HG02943 (cell line): ENCODE measurements around the gene TPRG1.

Experiments used
- ATAC-seq: cut with Tn5 transposase; IDR thresholded peaks from one replicate; pipeline ENCODE4 v1.9.1; 2021; ENCODE audit warnings: mild to moderate bottlenecking, low read depth, moderate library complexity; ENCODE audit not compliant: unreplicated experiment

Gene TPRG1

DNA sequence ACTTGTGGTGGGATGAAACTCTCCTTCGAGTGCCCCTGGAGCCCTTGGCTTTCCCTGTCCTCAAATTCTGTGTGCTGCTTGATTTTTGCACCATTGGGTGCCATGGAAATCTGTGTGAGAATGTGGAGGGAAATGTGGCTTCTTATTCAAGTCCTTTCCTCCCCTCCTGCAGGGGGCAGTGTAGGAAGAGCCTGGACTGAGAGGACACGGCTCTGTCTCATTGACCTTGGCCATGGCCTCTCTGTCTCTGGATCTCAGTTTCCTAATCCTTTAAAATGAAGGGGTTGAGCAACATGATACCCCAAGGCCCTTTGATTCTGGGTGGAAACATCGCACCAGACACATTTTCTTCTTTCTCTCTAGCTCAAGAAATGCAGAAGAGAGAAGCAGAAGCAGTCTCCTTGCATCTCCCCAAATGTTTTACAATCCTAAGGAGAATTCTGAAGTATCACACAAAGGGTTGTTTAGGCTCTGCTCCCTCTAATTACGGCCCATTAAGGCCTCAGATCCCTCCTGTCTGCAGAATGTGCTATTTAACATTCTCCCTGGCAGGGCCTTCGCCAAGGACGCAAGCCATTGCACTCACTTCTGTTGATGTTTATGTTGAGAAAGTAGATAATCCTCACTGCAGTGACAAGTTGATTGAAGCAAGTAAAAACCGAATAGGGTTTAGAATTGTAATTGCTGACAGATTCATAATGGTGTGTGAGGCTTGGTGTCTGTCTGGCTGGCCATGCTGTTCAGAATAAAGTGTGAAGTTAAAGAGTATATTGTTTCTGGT, 169.1 kb downstream of the TPRG1 start:
- ATAC-seq, result no peak

DNA sequence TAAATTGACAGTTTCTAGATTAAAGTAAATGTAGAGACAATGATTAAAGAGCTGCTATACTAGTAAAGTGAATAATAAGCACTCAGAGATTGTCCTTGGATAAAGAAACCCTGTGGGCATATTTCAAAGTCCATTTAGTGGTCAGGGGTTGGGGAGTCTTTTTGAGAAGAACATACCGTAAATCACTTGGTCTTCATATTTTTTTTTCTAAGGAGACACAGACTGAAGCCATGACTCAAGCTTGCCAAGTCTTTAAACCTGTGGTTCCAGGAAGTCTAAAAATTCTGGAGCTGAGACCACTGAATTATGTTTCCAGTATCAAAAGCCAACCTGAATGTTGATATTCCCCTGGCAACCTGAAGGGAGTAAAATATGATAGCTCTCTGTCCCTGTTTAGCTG, 171.0 kb downstream of the TPRG1 start:
- no peak for ATAC-seq

GRCh38 chr3:189344996-189345395, 173.2 kb downstream of the TPRG1 start:
- ATAC-seq, result no peak

GRCh38 chr3:189349772-189350171, 178.0 kb downstream of the TPRG1 start:
- ATAC-seq, result no peak

DNA sequence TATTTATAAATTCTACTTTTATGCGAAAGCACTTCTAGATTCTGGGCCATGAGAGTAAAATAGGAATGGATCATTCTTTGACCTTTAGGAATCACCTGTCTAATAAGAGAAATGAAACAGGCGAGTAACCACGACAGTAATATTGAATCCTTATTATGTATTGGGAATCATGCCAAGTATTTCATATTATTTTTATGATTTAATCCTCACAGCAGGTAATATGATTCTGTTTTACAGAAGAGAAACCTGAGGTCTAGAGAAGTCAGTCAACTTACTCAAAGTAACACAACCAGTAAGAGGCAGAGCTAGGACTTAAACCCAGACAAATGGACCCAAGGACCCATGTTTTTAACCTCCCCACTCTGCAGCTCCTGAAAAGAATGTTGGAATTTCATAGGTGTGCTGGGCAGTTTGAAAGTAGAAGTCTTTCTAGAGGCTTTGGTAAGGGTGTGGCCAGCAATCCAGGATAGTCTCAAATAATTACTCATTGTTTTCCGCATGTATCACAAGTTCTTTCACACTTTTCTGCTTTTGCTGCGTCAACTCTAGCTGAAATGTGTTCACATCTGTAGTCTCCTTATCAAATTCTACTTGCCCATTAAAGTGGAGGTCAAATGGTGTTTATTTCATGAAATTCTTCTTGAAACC, 181.7 kb downstream of the TPRG1 start:
- ATAC-seq, result no peak

DNA sequence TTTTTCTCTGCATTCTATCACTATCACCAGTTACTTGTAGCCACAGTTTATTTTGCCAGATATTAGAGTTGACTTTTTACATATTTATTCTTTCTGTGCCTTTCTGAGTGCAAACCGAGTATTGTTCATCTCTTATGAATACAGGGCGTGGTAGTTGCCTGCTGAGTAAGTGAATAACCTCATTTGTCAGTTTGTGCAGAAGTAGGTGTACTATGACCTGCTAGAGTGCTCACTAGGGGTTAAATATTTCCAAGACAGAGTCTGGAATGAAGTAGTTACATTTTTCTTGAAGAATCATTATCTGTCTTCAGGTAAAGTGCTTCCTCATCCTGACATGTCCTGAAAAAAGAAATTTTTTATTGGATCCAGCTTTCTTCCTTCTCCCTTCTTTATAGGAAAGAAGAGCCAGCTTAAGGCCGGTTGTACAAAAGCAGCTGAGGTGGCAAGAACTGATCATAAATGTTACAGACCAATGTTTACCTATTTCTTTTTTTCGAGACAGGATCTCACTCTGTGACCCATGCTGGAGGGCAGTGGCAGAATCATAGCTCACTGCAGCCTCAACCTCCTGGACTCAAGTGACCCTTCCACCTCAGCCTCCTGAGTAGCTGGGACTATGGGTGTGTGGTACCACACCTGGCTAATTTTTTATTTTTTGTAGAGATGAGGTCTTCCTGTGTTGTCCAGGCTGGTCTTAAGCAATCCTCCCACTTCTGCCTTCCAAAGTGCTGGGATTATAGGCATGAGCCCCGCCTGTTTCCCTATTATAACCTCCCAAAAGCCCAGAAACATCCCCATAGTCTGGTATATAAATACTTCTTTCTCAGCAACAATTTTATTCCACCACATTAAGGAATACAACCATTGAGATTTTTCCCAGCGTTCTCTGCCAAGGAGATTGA, 182.5 kb downstream of the TPRG1 start:
- no peak for ATAC-seq

DNA sequence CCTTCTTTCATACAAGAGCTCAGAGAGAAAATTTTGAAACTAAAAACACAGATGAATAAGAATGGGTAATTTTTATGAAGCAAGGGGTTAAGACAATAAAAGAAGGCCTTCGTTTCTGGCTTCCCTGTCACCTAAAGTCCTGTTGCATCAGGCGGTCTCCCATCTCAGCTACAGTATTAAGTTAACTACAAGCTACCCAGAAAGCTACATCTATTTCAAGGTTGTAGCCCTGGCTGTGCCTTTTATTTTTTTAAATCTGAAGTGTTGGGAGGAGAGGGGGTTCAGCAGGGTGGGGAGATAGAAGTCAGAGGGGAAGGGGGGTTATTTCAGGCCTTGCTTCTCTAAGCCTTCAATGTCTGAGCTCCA, 183.3 kb downstream of the TPRG1 start:
- no peak for ATAC-seq

GRCh38 chr3:189355481-189356201, 183.9 kb downstream of the TPRG1 start:
- no peak for ATAC-seq

DNA sequence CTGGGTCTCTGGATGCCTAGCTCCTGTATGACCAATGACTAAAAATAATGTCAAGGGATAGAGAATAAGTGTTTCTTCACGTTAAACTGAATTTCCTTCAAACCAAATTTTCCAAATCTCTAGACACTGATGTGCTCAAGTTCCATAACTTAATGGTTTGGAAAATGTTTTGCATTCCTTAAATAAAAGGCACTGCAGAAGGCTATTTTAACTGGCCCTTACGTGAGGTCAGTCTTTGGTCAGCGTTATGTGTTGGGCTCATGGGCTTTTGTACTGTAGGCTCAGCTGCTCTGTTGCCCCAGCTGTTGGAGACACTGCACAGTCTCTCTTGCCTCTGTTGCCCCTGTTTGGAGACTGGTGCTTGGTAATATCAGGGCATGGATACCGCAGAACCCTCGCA, 188.5 kb downstream of the TPRG1 start:
- ATAC-seq, result no peak

GRCh38 chr3:189361103-189361835, 189.5 kb downstream of the TPRG1 start:
- ATAC-seq, result no peak

- ATAC-seq, result no peak
Observed at GRCh38 chr3:189363590-189364255, 192.0 kb downstream of the TPRG1 start.

DNA sequence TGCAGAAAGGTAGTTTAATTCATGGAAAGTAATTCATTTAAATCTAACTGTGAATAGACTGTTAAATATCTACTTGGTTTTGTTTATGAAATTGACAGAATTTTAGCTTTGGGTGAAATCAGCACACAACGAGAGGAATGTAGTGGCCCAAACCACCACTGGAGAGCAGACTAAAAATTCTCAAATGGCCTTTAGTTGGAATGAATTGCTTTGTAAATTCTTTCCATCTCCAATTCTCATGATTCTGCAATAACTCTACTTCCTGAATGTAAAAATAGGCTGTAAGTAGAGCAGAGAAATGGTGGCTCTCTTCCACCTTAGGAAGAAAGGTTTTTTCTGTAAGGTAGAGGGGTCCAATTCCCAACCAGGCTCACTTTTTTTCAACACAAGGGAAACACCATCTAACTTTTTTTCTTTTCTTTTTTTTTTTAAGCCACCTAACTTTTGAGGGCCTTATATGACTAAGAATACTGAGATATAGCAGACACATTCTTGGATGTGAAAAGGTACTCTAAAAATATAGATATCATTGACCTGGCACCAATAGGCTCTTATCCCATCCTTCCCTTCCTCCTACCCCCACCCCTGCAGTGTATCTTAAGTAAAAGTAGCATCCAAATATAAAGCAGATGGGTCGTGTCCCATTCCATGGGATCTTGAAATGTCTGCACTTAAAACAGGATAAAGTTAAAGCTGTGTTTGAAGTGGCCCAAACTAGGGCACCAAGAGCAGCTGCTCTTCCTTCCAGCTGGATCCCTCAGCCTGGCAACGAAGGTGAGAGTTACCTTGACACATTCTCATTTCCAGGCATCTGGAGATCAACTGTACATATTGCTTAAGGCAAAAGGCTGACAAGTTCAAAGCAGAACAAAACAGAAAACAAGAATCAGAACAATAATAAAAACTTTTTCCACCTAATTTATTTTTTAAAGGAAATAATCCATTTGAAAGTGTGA, 194.1 kb downstream of the TPRG1 start:
- no peak for ATAC-seq

GRCh38 chr3:189368384-189368783, 196.6 kb downstream of the TPRG1 start:
- ATAC-seq, result no peak

GRCh38 chr3:189369636-189370035, 197.9 kb downstream of the TPRG1 start:
- no peak for ATAC-seq

DNA sequence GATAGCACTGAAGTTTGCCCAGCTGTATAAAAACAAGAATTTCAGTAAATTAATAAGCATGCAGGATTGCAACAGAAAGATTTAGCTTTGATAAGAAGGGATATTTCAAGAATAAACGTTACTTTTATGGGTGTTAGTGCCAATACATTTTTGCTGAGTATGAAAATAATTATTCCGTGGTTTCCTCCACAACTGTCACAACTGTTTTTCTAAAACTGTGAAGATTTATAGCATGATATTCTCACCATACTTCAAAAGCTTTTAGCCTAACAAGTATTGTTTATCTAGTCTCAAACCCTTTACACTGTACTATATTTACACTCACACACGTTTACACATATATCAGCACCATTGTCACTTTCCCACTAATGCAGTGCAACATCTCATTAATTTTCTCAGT, 200.5 kb downstream of the TPRG1 start:
- ATAC-seq, result no peak
